GM12865 (cell line): ENCODE data around the gene NLRP1.

Experiments
- DNase-seq: peaks from one replicate; pipeline ENCODE4 v3.0.0; 2010; ENCODE audit warnings: low read depth
- H3K4me3 ChIP-seq: 2 replicates; pipeline ENCODE4 v1.5.1; 2011; ENCODE audit warnings: mild to moderate bottlenecking, low read depth, low read length, control low read depth
- TF ChIP-seq, protein P1 (sequence below): IDR thresholded peaks from 2 replicates; pipeline ENCODE4 v1.5.1; 2011; ENCODE audit warnings: low read length, control low read depth, low read depth, inconsistent platforms; ENCODE audit not compliant: insufficient read depth; ENCODE audit errors: missing control alignments

The NLRP1 gene

DNA sequence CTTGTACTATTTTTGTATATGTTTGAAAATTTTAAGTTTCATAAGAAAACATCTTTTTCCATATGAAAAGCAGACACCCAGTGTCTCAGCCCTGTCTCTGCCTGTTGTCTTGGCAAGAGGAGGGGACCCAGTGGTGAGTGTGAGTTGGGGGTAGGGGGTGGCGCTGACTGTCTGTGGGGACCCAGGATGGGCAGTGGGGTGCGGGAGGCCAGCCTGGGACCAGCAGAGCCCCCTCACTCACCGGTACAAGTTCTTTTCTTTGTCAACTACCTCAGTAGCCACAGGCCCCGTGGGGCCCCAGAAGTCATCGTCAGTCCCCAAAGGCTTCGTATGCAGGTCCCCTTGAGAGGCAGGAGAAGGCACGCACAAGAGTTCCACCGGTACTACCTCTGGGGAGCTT lies 51.7 kb downstream of the NLRP1 start:
- H3K4me3 ChIP-seq, result no peak overlapping the region
- no peak for DNase-seq

DNA sequence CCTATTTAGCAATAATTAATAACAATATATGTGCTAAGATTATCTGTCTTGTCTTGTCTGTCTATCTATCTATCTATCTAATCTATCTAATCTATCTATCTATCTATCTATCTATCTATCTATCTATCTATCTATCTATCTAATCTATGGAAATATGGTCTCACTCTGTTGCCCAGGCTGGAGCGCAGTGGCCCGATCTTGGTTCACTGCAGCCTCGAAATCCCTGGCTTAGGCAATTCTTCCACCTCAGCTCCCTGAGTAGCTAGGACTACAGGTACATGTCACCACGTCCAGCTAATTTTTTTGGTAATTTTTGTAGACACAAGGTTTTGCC lies 53.3 kb downstream of the NLRP1 start:
- TF ChIP-seq, protein P1, sequence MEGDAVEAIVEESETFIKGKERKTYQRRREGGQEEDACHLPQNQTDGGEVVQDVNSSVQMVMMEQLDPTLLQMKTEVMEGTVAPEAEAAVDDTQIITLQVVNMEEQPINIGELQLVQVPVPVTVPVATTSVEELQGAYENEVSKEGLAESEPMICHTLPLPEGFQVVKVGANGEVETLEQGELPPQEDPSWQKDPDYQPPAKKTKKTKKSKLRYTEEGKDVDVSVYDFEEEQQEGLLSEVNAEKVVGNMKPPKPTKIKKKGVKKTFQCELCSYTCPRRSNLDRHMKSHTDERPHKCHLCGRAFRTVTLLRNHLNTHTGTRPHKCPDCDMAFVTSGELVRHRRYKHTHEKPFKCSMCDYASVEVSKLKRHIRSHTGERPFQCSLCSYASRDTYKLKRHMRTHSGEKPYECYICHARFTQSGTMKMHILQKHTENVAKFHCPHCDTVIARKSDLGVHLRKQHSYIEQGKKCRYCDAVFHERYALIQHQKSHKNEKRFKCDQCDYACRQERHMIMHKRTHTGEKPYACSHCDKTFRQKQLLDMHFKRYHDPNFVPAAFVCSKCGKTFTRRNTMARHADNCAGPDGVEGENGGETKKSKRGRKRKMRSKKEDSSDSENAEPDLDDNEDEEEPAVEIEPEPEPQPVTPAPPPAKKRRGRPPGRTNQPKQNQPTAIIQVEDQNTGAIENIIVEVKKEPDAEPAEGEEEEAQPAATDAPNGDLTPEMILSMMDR, result no peak
- DNase-seq, result no peak
- H3K4me3 ChIP-seq, result no peak overlapping the region

More for the DNA sequence above, 51.7 kb downstream of the NLRP1 start:
- TF ChIP-seq, protein P1, result no peak

GRCh38 chr17:5530265-5531084 lies 53.8 kb downstream of the NLRP1 start:
- DNase-seq, result no peak
- TF ChIP-seq, protein P1, result no peak
- no peak overlapping the region for H3K4me3 ChIP-seq

DNA sequence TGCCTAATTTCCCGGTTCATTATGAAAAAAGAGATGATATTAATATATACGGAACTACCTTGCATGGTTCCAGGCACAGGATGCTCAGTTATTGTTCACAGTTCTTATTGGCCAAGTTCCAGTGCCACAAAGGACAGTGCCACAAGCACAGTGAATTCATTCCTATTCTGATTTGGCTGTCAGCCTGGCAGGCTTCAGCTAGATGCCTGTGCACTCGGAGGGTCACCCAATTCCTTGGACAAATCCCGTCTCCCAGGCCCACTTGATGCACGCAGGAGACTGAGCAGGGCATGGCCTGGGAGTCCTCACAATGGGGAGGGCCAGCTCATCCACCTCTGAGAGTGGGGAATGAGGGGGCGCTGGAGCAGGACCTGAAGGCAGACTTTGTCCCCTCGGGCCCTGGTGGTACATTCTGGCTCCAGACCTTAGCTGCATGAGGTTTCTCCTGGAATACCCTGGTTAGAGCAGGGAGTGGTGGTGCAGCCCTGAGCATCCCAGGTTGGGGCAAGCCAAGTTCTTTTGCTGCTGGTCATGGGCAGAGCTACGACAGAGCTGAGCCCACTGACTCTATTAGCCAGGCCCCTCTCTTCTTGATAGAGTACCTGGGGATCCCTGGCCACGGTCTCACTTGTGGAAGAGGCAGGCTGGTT lies 56.6 kb downstream of the NLRP1 start:
- DNase-seq, result no peak
- TF ChIP-seq, protein P1, result no peak
- no peak overlapping the region for H3K4me3 ChIP-seq

GRCh38 chr17:5526821-5527598 lies 57.3 kb downstream of the NLRP1 start:
- H3K4me3 ChIP-seq, result no peak overlapping the region
- TF ChIP-seq, protein P1, result no peak
- DNase-seq, result peak; percentile 2

DNA sequence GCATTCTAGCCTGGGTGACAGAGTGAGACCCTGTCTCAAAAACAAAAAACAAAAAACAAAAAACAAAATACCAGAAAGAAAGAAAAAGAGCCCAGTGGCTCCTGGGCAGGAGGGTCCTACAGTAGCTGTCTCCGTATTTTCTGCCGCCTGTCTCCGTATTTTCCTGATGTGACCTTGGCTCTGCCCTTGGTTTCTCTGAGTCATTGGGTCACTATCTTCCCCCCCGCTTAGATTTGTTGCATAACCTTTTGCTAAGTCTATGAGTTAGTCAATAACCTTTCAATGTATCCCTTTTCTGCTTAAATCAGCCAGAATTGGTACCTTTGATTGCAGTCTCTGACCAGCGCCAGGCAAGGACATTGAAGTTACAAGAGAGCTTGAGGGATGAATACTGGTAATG lies 61.1 kb downstream of the NLRP1 start:
- DNase-seq, result no peak
- no peak overlapping the region for H3K4me3 ChIP-seq
- TF ChIP-seq, protein P1, result no peak
